Motor neuron (in vitro differentiated cells): ENCODE measurements around the gene NXPH4. TPM values are rescaled to one million over a fixed set of nuclear protein-coding genes. Genes with fewer than 3 reads are reported as not detected.
A peak's percentile ranks its signal among the peaks of the same experiment; 100 is the strongest.

ENCODE experiments used
- ATAC-seq, 8 experiments: fragments of 200-7000 bp; cut with Tn5 transposase; replicated peaks in 6 of 8; 2 replicates each; pipeline ENCODE4 v1.8.0; 2021; ENCODE audit warnings: mild to moderate bottlenecking in 8 of 8, moderate library complexity in 8 of 8
- H3K27ac ChIP-seq, 2 donors: fragments of 250-450 bp; sonication (Bioruptor Pico); 2 replicates each; pipeline ENCODE4 v1.9.0; 2021; ENCODE audit warnings: antibody characterized with exemption in 2 of 2, mild to moderate bottlenecking in 2 of 2, moderate library complexity in 1 of 2
- H3K4me1 ChIP-seq, 2 donors: fragments of 250-450 bp; sonication (Bioruptor Pico); replicated peaks in 1 of 2; 2 replicates each; pipeline ENCODE4 v1.6.1; 2021; ENCODE audit warnings: antibody characterized with exemption in 2 of 2, mild to moderate bottlenecking in 2 of 2, moderate library complexity in 1 of 2
- H3K4me3 ChIP-seq, 5 donors: fragments of 250-450 bp; sonication (Bioruptor Pico); 2 replicates each; pipeline ENCODE4 v1.9.0; 2021; ENCODE audit warnings: antibody characterized with exemption in 5 of 5, mild to moderate bottlenecking in 5 of 5, moderate library complexity in 4 of 5
- WGBS, 10 experiments: fragments of 450-650 bp; shearing (Covaris generic); methylation state at CpG; one replicate each; pipeline ENCODE4 v1.0.0; 2022; 5-methylcytosine and 5-hydroxymethylcytosine counted together
- in situ Hi-C, 9 experiments: fragments of 400-800 bp; cut with MboI; loops; one replicate each; pipeline ENCODE4 v1.15.0; 2021; ENCODE audit warnings: low sequenced_read_pairs in 9 of 9, low pct_unique_long_range_greater_than_20kb in 2 of 9; ENCODE audit not compliant: unreplicated experiment in 9 of 9
- total RNA-seq, 8 experiments: library from RNA; unstranded; fragments of 300-600 nt; gene quantifications; 2 replicates each; pipeline versions ENCODE4 v1.2.3 to v1.2.4, GENCODE V29; 2022

NXPH4 gene
- total RNA-seq, 8 experiments from 2014 or later = 0.36 to 16.3 (median 10.7) TPM

GRCh38 chr12:57226588-57227314 is 10.2 kb downstream of the NXPH4 start:
- Histone ChIP-seq H3K4me1 (peaks cover 83 to 88% of the 10 kb centered on the region in 2 donors), H3K4me3 (peak overlapping the region in 3 of 5 donors; percentile 6 to 12 (median 8)), H3K27ac (peak overlapping the region; percentile 17 to 64)
- 20 to 90% (median 35%) methylated on average over 1 to 5 of the region's 35 CpGs; no CpG with 5 or more reads in 5 of the 10 experiments for WGBS, 10 experiments
- in situ Hi-C loops = loop anchor here in 1 of 9 experiments (25.0 kb wide), 1 partner anchor 236 kb away; the partner anchor contains the start of genes GLI1 and INHBE
- peak in 4 of 8 experiments; percentile 2 to 23 (median 12) for ATAC-seq

GRCh38 chr12:57227315-57228115 is 10.9 kb downstream of the NXPH4 start:
- peaks cover 77 to 88% of the 10 kb centered on the region in 2 donors for H3K4me1 ChIP-seq
- H3K4me3 ChIP-seq = peak overlapping the region in 3 of 5 donors; percentile 6 to 12 (median 8)
- 31 to 93% (median 54%) methylated on average over 2 to 5 of the region's 8 CpGs; no CpG with 5 or more reads in 2 of the 10 experiments for whole genome bisulfite sequencing, 10 experiments
- in situ Hi-C loops = loop anchor here in 1 of 9 experiments (25.0 kb wide), 1 partner anchor 235 kb away; the partner anchor contains the start of genes GLI1 and INHBE
- no peak for ATAC-seq
- peak overlapping the region; percentile 17 to 22 for H3K27ac ChIP-seq

- peak overlapping the region; percentile 95 for H3K27ac ChIP-seq
- H3K4me1 ChIP-seq = peaks cover 70 to 85% of the 10 kb centered on the region in 2 donors
- ATAC-seq = no peak
- H3K4me3 ChIP-seq = peak overlapping the region; percentile 57 to 67 (median 63)
- in situ Hi-C loops = loop anchor here in 1 of 9 experiments (25.0 kb wide), 1 partner anchor 233 kb away; the partner anchor contains the start of genes GLI1 and INHBE
- 0 to 100% (median 14%) methylated on average over 1 to 9 of the region's 9 CpGs; no CpG with 5 or more reads in 1 of the 10 experiments for WGBS, 10 experiments
Observed at GRCh38 chr12:57229046-57229633, 12.5 kb downstream of the NXPH4 start.

GRCh38 chr12:57229634-57230380 is 13.2 kb downstream of the NXPH4 start, which contains the start of gene SHMT2:
Gene SHMT2, plus strand, starts transcription at chr12:57229711. Its CDS starts 68 bp downstream, at chr12:57229779.
- WGBS, 10 experiments = 0 to 20% (median 1%) methylated on average over 1 to 22 of the region's 42 CpGs; no CpG with 5 or more reads in 3 of the 10 experiments
- peak; percentile 73 to 86 (median 81) for ATAC-seq
- in situ Hi-C loops = loop anchor here in 1 of 9 experiments (25.0 kb wide), 1 partner anchor 232 kb away; the partner anchor contains the start of genes GLI1 and INHBE
- peak within 1 kb of the TSS; percentile 95 for H3K27ac ChIP-seq
- H3K4me3 ChIP-seq = peak within 1 kb of the TSS; percentile 57 to 67 (median 63)
- peaks cover 70 to 85% of the 10 kb centered on the region in 2 donors for H3K4me1 ChIP-seq

- H3K27ac ChIP-seq = peak overlapping the region; percentile 95
- peak overlapping the region; percentile 57 to 67 (median 63) for H3K4me3 ChIP-seq
- peak in 1 of 8 experiments; percentile 4 for ATAC-seq
- H3K4me1 ChIP-seq = peaks cover 70 to 85% of the 10 kb centered on the region in 2 donors
- WGBS, 10 experiments = 3 to 36% (median 13%) methylated on average over 1 to 7 of the region's 10 CpGs; no CpG with 5 or more reads in 5 of the 10 experiments
- in situ Hi-C loops = loop anchor here in 1 of 9 experiments (25.0 kb wide), 1 partner anchor 232 kb away; the partner anchor contains the start of genes GLI1 and INHBE
Observed at GRCh38 chr12:57230381-57231155, 14.0 kb downstream of the NXPH4 start.

GRCh38 chr12:57231276-57232021 is 14.9 kb downstream of the NXPH4 start:
- Histone ChIP-seq H3K27ac (peak overlapping the region in 1 of 2 donors; percentile 95), H3K4me1 (peaks cover 70 to 85% of the 10 kb centered on the region in 2 donors), H3K4me3 (peak overlapping the region; percentile 57 to 67 (median 63))
- ATAC-seq = no peak
- in situ Hi-C loops = loop anchor here in 1 of 9 experiments (25.0 kb wide), 1 partner anchor 231 kb away; the partner anchor contains the start of genes GLI1 and INHBE
- WGBS, 10 experiments = 60 to 100% (median 92%) methylated on average over 1 to 9 of the region's 13 CpGs; no CpG with 5 or more reads in 2 of the 10 experiments

- Histone ChIP-seq H3K4me1 (peaks cover 70 to 85% of the 10 kb centered on the region in 2 donors), H3K27ac (no peak overlapping the region), H3K4me3 (no peak overlapping the region)
- in situ Hi-C loops = loop anchor here in 1 of 9 experiments (25.0 kb wide), 1 partner anchor 230 kb away; the partner anchor contains the start of genes GLI1 and INHBE
- no peak for ATAC-seq
- 80 to 100% (median 92%) methylated on average over 1 to 6 of the region's 19 CpGs; no CpG with 5 or more reads in 4 of the 10 experiments for WGBS, 10 experiments
Observed at GRCh38 chr12:57232156-57232756, 15.7 kb downstream of the NXPH4 start.

- WGBS, 10 experiments = 80 to 100% (median 91%) methylated on average over 1 to 8 of the region's 15 CpGs; no CpG with 5 or more reads in 4 of the 10 experiments
- in situ Hi-C loops = loop anchor here in 1 of 9 experiments (25.0 kb wide), 1 partner anchor 229 kb away; the partner anchor contains the start of genes GLI1 and INHBE
- Histone ChIP-seq H3K4me3 (no peak overlapping the region), H3K27ac (no peak overlapping the region), H3K4me1 (peaks cover 75 to 85% of the 10 kb centered on the region in 2 donors)
- no peak for ATAC-seq
Observed at GRCh38 chr12:57233357-57234232, 17.0 kb downstream of the NXPH4 start.

- in situ Hi-C loops = loop anchor here in 1 of 9 experiments (25.0 kb wide), 1 partner anchor 228 kb away; the partner anchor contains the start of genes GLI1 and INHBE
- Histone ChIP-seq H3K4me3 (no peak overlapping the region), H3K27ac (no peak overlapping the region), H3K4me1 (peaks cover 72 to 82% of the 10 kb centered on the region in 2 donors)
- ATAC-seq = no peak
- 35 to 100% (median 83%) methylated on average over 1 to 2 of the region's 3 CpGs; no CpG with 5 or more reads in 4 of the 10 experiments for WGBS, 10 experiments
Observed at GRCh38 chr12:57234233-57234570, 17.6 kb downstream of the NXPH4 start.
